LNCaP clone FGC (cell line): ENCODE data around the gene CHAF1B.

Experiments used
- DNase-seq: peaks from one replicate; pipeline ENCODE4 v3.0.0-alpha.2; 2011; ENCODE audit warnings: low read depth
- H3K4me3 ChIP-seq: 2 replicates; pipeline ENCODE4 v1.5.1; 2011; ENCODE audit warnings: mild to moderate bottlenecking, low read depth, low read length, control low read depth
- CTCF ChIP-seq: IDR thresholded peaks from 2 replicates; pipeline ENCODE4 v1.5.1; 2012; ENCODE audit warnings: mild to moderate bottlenecking; ENCODE audit not compliant: control insufficient read depth, insufficient read depth; ENCODE audit errors: extremely low read depth

CHAF1B gene

DNA sequence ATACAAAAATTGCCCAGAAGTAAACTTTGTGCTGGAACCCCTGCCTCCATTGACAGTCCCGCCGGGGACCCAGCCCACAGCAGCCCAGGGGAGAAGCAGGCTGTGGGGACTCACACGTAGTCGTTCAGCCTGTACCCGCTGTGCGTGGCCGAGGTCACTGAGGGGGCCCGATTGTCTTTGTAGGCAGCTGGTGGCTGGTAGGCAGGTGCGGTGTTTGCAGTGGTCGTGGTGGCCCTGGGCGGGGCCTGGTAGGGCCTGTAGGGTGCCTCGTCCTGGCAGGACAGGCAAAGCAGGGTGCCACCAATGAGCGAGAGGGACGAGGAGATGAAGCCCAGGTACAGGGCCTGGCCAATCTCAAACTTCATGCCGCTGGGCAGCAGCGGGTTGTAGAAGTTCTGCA lies 75.7 kb downstream of the CHAF1B start:
- DNase-seq, result no peak
- no peak overlapping the region for H3K4me3 ChIP-seq
- TF ChIP-seq CTCF, result no peak

- TF ChIP-seq CTCF, result no peak
- H3K4me3 ChIP-seq, result no peak overlapping the region
- no peak for DNase-seq
These were observed 76.2 kb downstream of the CHAF1B start for GRCh38 chr21:36461277-36461917.

DNA sequence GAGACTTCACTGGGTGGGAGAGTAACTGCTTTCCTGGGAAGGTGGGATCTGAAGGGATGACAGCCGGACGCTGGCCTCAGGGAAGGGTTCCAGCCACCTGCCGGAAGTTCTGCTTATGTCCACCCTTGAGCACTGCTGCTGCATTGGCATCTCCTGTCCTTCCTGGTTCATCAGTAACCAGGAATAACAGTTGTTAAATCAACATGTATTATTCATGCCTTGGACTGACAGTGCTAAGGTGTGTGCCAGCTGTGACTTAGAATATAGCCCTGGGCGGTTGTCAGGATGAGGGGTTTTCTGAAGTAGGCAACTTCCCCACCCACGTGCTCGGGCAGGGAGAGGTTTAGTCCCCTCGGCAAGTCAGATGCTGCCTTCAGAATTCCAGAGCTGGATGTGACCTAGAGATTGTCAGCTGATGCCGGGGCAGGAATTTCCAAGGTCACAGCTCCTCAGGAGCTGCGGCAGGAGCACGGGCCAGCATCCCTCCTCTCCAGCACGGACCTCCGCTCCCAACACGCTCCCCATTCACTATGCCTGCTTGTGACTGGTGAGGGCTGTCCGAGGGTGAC lies 76.8 kb downstream of the CHAF1B start:
- DNase-seq, result no peak
- no peak for TF ChIP-seq CTCF
- no peak overlapping the region for H3K4me3 ChIP-seq

DNA sequence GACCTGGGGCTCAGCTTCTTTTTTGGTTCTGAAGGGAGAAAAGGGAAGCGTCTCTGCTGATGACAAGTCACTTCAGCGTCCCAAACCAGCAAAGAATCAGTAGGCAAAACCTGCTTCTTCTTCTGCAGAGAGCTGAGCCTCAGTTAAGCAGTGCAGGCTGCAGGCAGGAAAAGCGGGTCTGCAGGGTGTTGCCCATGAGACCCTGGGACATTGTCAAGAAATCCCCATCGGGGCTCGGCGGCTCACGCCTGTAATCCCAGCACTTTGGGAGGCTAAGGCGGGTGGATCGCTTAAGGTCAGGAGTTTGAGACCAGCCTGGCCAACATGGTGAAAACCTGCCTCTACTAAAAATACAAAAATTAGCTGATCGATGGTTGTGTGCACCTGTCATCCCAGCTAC lies 78.0 kb downstream of the CHAF1B start:
- H3K4me3 ChIP-seq, result no peak overlapping the region
- no peak for DNase-seq

DNA sequence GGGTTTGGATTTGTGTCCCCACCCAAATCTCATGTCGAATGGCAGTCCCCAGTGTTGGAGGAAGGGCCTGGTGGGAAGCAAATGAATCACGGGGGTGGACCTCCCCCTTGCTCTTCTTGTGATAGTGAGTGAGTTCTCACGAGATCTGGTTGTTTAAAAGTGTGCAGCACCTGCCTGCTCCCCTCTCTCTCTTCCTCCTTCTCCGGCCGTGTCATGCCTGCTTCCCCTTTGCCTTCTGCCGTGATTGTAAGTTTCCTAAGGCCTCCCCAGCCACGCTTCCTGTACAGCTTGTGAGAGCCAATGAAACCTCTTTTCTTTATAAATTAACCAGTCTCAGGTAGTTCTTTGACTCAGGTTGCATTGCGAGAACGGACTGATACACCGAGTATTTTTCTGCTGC lies 78.8 kb downstream of the CHAF1B start:
- H3K4me3 ChIP-seq, result no peak overlapping the region
- DNase-seq, result no peak
- no peak for TF ChIP-seq CTCF

More for the DNA sequence above, 78.0 kb downstream of the CHAF1B start:
- TF ChIP-seq CTCF, result no peak

- DNase-seq, result no peak
- no peak for TF ChIP-seq CTCF
- H3K4me3 ChIP-seq, result no peak overlapping the region
These were observed 79.4 kb downstream of the CHAF1B start for GRCh38 chr21:36464590-36464989.

DNA sequence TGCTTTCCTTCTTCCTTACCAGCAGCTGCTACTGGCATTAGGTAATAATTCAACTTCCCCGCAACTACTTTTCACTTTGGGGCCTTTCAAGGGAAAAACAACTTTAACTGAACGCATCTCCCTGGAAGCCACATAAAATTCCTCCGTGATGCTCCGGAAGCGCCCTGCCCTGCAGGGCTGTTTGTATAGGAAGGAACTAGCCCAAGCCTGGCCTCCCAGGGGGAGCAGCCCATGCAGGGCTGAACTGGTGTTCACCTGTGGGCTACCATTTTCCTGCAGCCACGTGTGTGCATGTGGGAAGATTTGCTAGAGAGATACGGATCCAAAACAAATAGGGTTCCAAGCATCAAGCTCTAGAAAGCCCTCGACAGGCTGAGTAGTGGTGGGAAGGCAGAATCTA lies 80.3 kb downstream of the CHAF1B start:
- DNase-seq, result no peak

More for the DNA sequence above, 80.3 kb downstream of the CHAF1B start:
- H3K4me3 ChIP-seq, result no peak overlapping the region
- no peak for TF ChIP-seq CTCF
